Stimulated activated CD4-positive, alpha-beta T cell treated with anti-CD3 and anti-CD28 coated beads, Interleukin-4, amount 100 ng/mL, for 4 hours (primary cell): ENCODE measurements around the gene PTPRG.

Experiments
- DNase-seq, 2 experiments: peaks; one replicate each; pipeline ENCODE4 v3.0.0-alpha.2; 2020

The PTPRG gene

DNA sequence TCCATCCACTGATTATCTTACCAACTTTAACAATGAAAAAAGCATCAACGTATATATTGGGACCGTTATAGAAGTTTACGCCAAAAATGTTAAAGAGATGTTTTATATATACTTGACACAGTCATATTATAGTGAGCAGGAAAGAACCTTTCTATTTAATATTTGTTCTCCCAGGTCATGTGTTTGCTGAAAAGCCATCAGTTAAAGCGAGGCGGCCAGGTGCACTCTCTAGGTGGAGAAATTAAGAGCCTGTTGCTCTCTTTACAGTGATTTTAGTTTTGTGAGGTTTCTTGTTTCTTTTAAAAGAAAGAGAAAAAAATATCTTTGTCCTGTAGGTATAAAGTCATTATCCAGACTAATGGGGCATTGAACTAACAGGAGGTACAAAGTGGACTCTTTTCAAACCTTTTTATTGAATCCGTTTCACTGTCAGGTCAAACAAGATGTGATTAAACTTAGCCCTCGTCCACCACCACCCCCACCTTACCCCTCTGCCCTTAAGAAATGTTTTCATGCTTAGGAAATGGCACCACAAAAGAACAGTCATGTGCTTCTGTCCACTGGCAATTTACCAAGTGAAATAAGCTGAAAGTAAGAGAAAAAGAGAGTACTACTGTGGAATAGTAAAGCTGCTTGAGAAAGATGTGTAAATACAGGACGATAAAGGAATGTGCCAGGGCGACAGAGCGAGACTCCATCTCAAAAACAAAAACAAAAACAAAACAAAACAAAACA, 279.9 kb downstream of the PTPRG start:
- no peak for DNase-seq

DNA sequence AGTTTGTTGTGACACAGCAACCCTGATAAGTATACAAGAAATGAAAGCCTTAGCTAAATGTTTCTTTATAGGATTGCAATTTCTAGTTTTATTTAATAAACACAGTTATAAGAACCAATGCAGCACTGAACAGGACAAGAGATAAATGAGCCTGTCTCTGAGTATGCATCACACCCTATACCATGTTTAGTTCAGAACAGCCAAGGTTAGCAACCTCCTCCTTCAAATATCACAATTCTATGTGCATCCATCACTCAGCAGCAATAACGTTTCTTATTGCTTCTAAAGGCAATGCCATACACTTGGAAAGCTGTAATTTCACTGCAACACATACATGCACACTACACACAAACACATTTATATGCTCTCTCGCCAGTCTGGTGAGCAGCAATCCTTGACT, 280.6 kb downstream of the PTPRG start:
- DNase-seq, result no peak

DNA sequence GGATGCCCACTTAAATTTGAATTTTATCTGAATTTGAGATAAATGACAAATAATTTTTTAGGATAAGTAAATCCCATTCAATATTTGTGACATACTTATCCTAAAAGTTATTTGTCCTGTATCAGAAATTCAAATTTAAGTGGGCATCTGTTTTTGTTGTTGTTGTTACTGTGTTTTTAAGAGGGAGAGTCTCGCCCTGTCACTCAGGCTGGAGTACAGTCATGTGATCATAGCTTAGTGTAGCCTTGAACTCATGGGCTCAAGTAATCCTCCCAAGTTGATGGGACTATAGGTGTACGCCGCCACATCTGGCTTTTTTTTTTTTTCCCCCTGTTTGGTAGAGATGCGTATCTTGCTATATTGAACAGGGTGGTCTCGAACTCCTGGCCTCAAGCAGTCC, 283.0 kb downstream of the PTPRG start:
- no peak for DNase-seq

- DNase-seq, result no peak
Observed at GRCh38 chr3:61846488-61846887, 285.1 kb downstream of the PTPRG start.

DNA sequence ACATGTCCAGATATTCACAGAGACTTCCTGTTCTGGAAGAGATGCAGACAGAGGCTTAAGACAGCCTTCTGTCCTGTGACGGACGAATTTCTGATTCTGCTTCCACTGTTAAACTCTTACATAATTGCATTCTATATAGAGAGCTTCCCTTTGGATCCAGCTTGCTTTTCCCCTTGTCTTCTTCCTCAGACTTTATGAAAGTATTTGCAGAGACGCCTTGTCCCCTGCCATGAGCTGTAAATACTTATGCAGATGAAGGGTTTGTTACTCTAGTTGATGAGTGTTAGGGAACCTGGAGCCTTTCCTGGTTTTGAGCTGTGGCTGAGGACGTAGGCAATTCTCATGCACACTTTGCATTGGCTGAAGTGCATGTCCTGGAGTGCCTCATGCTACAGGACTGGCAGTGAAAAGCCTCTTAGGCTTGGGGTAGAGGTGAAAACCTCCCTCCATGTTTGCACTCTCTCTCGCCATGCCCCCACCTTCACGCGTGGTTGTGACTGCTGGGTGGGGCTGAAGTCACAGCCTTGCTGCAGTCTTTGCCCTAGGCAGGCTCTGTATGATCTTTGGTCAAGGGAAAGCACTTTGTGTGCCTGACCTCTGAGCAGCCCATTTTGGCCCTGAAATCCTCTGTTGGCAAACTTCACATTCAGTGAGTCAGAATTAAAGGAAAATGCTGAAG, 286.6 kb downstream of the PTPRG start:
- DNase-seq, result no peak

DNA sequence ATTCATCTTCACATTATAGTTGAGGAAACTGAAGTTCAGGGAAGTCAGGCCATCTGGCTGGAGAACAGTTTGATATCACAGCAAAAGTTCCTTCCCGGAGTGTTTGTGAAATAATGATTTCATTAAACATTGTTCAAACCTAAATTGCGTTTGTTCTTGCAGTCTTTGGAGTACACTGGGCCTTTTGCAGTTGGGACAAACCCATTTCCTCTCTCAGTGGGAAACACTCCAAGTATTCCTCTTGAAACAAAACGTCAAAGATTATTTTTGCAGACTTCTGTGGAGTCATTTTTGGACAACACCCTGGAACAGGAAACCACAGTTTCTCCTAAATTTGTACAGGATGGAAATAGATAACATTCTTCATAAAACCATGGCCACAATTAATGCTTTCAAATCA, 287.5 kb downstream of the PTPRG start:
- no peak for DNase-seq

GRCh38 chr3:61853912-61854311, 292.5 kb downstream of the PTPRG start:
- no peak for DNase-seq

GRCh38 chr3:61855211-61855610, 293.8 kb downstream of the PTPRG start:
- DNase-seq, result no peak

DNA sequence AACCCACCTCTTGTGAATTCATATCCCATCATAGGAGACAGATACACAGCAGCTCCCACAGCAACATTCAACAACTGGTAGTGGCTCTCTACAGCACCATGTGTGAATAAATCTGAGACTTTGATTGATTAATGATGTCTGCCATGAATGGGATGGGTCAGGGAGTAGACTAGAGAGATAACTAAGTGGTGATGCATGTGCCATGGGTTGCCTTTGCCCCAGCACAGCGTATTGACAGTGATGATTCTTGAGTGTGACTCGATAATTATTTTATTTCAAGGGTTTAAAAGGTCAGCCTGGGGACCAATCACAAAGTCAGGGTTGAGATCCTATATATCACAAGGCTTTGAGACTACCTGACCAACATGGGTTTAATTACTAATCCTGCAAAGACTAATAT, 295.9 kb downstream of the PTPRG start:
- no peak for DNase-seq

DNA sequence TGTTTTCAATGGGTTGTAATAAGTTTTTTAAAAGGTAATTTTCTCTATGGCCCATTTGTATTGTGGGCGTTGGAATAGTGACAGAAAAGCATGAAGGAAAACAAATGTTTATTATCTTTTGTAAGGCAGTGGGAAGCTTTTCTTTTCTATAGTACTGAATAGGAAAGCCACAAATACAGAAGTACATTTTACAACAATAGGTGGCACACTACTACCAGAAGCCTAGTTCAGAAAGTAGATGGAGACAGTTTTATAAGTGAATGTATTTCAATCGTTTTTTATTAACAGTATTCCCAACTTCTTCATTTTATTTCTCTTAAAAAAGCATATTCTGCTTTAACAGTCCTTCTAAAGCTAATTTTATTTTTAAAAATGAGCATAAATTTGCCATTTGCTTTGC, 296.7 kb downstream of the PTPRG start:
- no peak for DNase-seq

DNA sequence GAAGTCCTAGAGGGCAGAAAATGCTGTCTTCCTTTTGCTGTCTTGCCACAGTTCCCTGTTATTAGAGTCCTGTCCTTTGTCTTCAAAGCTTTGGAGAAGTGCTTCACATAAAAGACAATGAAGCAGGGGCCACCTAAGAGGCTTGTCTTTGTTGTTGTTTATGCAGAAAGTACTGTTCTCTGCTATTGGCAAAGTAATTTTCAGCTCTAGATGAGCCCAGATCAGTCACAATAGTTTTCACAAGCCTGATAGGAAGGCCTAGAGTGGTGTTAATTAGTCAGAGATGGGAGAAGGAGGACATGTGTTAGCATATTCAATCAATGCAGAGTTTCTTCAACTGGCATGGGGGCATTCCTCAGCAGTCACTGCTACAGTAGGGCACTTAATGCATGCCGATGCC, 300.0 kb downstream of the PTPRG start:
- DNase-seq, result no peak

- no peak for DNase-seq
Observed at GRCh38 chr3:61862614-61863289, 301.4 kb downstream of the PTPRG start.

DNA sequence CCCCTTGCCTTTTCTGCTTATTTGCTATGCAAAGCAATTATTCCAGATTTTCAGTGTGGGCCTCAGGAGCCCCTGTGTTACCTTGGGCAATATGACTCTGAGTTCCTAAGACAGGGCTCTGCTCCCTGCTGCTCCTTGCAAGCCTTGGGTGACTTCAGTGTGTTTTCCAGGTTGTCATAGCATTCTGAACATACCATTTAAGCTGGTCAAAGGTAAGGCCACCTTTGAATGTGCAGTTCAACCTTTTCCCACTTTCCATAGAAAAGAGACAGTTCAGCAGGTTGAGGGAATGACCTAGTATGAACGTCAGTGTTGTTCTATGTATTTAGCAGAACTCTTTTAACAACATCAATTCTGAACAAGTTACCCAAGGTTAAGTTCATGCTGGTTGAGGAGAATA, 302.2 kb downstream of the PTPRG start:
- DNase-seq, result no peak

GRCh38 chr3:61864886-61865285, 303.5 kb downstream of the PTPRG start:
- DNase-seq, result no peak

DNA sequence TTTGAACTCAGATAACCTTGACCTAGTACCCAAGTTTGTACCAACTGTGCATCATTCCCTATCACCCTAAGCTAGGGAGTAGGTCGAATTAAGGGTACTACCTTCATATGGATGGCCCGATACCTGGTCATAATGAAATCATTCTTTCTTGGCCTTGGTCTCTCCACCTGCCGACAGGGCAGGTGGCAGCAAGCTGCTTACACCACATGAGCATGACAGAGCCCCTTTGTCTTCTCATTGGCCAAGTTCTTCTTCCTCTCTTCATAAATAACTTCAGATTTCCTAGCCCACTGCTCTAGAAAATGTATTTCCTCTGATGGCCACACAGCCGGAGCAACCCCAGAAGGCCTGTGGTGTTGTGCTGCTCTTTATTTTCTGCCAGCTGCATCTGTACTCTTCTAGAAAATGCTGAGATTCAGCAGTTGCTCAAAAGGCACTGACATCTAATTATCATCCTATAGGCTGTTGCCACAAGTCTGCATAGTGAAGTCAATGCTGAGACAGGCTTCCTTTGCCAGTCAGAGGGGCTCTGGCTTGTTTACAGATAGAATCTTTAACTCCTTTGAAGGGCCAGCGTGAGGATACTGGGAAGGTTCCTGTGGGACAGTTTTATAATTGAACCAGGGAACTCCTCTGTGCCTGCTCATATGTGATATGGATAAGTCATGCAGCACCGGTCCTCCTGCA, 304.2 kb downstream of the PTPRG start:
- DNase-seq, result no peak

DNA sequence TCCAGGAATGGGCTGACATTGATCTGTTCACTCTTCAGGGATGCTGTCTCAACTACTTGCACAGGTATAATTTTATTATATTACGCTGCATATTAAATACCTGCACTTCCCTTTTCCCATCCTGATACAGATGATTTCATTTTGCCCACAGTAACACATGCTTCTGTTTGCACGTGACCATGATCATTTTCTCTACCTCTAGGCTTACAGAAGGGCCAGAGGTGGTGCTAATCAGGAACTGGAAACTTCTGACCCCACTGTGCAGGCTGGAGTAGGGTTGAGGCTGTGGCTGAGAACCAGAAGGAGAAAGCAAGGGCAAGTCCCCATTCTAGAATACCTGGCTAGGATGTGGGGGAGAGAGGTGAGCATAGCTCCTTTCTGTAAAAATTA, 304.8 kb downstream of the PTPRG start:
- no peak for DNase-seq

- DNase-seq, result no peak
Observed at GRCh38 chr3:61866961-61867461, 305.6 kb downstream of the PTPRG start.

DNA sequence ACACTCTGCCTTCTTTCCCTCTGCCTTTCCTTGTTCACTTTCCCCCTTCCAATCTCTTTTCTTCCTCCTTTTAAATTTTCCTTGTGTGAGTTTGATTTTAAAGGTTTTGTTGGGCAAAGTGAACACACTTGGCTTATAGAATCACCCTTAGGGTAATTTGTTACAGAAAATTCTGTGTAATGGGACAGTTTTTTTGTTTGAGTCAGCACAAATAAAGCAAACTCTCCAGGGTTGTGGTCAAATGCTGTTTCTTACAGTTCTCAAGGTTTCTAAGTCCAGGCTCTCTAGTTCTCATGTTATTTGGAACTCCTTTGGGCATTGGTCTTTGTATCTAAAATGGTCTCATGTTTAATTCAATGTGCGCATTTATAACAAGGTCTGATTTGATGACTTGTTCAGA, 307.1 kb downstream of the PTPRG start:
- no peak for DNase-seq

GRCh38 chr3:61869371-61869770, 308.0 kb downstream of the PTPRG start:
- no peak for DNase-seq

- DNase-seq, result no peak
Observed at GRCh38 chr3:61871644-61872043, 310.3 kb downstream of the PTPRG start.

DNA sequence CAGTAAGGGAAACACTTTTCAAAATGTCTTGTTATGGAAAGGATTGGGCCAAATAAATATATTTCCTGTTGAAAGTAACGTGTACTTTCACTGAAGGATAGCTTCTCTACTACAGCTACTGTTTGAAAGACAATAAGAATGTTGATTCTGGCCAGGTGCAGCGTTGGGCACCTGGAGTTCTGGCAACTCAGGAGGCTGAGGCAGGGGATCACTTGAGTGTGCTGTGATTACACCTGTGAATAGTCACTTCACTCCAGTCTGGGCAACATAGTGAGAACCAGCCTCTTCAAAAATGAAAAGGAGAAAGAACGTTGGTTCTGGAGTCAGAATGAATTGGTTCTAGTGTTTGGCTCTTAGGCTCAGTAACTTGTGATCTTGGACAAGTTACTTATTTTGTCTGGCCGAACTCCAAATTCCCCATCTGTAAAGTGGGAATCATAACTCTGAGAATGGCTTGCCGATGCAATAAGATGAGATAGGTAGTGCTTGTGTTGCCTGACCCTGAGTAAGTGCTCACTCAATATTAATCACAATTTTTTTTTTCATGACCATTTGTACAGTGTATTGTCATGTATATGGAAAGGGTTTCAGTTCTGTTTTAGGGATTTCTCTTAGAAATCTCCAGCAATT, 310.8 kb downstream of the PTPRG start:
- no peak for DNase-seq

DNA sequence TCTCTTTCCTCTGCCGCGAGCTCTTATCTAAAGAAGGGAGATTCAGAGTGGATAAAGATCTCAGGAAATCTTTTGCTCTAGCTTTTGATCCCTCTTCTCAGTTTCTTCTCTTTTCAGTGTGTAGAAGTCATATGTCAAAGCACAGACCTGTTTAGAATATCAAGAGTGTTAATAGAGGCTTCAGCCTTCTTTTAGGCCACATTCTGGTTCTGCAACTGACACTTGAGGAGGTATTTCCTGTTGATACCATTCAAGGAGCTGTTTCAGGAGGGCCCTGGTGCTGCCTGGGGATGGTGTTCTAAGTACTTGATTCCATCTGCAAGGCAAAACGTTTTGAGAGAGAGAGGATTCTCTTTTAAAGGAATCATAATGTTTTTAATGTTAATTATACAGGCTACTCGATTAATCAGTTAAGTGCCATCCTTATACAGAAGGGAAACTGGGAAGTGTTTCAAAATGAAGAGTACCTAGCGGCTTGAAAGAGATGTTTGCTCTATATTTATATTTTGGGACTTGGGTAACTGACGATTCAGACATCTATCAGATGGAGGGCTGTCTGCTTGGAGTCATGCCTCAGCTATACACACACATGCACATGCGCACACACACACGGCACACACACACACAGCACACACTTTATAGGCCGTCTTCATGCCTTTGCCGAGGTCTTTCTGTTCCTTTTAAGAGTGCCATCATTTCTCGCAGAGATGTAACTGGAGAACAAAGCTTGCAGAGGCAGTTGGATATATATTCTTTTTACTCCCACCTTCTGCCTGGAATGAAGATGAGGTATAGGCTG, 313.9 kb downstream of the PTPRG start:
- DNase-seq, result no peak
